Measurements from ENCODE around the gene INTS15. TPM values are rescaled to one million over a fixed set of nuclear protein-coding genes. Genes with fewer than 3 reads are reported as not detected.

The INTS15 gene
- total and polyA plus RNA-seq, 2 experiments from 2014 or later = 7.0 to 27.0 TPM

DNA sequence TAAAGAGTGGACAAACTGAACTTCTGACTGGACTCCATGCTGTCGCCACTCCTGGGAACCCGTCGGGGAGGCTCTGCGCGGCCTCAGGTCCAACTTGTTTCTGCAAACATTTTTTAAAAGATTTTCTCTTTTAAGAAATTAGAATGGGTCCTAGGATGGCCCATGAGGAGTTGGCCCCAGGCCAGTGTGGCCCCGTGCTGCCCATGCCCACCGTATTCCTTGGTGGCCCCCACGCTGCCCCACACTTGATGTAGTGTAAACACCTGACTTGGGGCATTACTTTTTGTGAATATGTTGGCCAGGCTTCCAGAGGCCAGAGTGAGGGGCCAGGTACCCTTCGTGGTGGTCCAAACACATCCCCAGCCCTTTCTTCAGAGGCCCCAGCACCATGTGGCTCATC lies 66.6 kb downstream of the INTS15 start (continued):
- TF ChIP-seq, protein P1, sequence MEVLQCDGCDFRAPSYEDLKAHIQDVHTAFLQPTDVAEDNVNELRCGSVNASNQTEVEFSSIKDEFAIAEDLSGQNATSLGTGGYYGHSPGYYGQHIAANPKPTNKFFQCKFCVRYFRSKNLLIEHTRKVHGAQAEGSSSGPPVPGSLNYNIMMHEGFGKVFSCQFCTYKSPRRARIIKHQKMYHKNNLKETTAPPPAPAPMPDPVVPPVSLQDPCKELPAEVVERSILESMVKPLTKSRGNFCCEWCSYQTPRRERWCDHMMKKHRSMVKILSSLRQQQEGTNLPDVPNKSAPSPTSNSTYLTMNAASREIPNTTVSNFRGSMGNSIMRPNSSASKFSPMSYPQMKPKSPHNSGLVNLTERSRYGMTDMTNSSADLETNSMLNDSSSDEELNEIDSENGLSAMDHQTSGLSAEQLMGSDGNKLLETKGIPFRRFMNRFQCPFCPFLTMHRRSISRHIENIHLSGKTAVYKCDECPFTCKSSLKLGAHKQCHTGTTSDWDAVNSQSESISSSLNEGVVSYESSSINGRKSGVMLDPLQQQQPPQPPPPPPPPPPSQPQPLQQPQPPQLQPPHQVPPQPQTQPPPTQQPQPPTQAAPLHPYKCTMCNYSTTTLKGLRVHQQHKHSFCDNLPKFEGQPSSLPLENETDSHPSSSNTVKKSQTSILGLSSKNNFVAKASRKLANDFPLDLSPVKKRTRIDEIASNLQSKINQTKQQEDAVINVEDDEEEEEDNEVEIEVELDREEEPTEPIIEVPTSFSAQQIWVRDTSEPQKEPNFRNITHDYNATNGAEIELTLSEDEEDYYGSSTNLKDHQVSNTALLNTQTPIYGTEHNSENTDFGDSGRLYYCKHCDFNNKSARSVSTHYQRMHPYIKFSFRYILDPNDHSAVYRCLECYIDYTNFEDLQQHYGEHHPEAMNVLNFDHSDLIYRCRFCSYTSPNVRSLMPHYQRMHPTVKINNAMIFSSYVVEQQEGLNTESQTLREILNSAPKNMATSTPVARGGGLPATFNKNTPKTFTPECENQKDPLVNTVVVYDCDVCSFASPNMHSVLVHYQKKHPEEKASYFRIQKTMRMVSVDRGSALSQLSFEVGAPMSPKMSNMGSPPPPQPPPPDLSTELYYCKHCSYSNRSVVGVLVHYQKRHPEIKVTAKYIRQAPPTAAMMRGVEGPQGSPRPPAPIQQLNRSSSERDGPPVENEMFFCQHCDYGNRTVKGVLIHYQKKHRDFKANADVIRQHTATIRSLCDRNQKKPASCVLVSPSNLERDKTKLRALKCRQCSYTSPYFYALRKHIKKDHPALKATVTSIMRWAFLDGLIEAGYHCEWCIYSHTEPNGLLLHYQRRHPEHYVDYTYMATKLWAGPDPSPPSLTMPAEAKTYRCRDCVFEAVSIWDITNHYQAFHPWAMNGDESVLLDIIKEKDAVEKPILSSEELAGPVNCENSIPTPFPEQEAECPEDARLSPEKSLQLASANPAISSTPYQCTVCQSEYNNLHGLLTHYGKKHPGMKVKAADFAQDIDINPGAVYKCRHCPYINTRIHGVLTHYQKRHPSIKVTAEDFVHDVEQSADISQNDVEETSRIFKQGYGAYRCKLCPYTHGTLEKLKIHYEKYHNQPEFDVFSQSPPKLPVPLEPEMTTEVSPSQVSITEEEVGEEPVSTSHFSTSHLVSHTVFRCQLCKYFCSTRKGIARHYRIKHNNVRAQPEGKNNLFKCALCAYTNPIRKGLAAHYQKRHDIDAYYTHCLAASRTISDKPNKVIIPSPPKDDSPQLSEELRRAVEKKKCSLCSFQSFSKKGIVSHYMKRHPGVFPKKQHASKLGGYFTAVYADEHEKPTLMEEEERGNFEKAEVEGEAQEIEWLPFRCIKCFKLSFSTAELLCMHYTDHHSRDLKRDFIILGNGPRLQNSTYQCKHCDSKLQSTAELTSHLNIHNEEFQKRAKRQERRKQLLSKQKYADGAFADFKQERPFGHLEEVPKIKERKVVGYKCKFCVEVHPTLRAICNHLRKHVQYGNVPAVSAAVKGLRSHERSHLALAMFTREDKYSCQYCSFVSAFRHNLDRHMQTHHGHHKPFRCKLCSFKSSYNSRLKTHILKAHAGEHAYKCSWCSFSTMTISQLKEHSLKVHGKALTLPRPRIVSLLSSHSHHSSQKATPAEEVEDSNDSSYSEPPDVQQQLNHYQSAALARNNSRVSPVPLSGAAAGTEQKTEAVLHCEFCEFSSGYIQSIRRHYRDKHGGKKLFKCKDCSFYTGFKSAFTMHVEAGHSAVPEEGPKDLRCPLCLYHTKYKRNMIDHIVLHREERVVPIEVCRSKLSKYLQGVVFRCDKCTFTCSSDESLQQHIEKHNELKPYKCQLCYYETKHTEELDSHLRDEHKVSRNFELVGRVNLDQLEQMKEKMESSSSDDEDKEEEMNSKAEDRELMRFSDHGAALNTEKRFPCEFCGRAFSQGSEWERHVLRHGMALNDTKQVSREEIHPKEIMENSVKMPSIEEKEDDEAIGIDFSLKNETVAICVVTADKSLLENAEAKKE (CRISPR knock-in tag; IDR thresholded peaks at IDR 0.05) = no peak
- no peak for TF ChIP-seq CREB1 (CRISPR knock-in tag; IDR thresholded peaks at IDR 0.05; ENCODE audit: low read depth)
- no peak for TF ChIP-seq POLR2AphosphoS5 (IDR thresholded peaks at IDR 0.05; ENCODE audit: low read depth)
- TF ChIP-seq NANOG (IDR thresholded peaks at IDR 0.05; ENCODE audit: borderline replicate concordance) = no peak
- no peak for TF ChIP-seq EZH2phosphoT487 (IDR thresholded peaks at IDR 0.05; ENCODE audit: unreplicated experiment)
- TF ChIP-seq EZH2 (IDR thresholded peaks at IDR 0.05; ENCODE audit: low read depth, unreplicated experiment) = no peak

Other genes starting within 250 kb of the INTS15 start
- gene FAM220A, start 241.1 kb upstream of the INTS15 start, total RNA-seq (2014; rRNA removed; shearing (Covaris generic)) = 23.6 and 25.1 TPM in 2 replicates
- 11.0 and 12.8 TPM in 2 replicates for gene FAM220A, start 241.1 kb upstream of the INTS15 start, polyA plus RNA-seq (2016; fragmentation: Nextera tagmentation; extraction: Ambion mirVana)
- 142 and 150 TPM in 2 replicates for gene RAC1, start 215.5 kb upstream of the INTS15 start, total RNA-seq (2014; rRNA removed; shearing (Covaris generic))
- gene RAC1, start 215.5 kb upstream of the INTS15 start, polyA plus RNA-seq (2016; fragmentation: Nextera tagmentation; extraction: Ambion mirVana) = 844 and 859 TPM in 2 replicates
- 26.0 and 28.5 TPM in 2 replicates for gene DAGLB, start 142.1 kb upstream of the INTS15 start, total RNA-seq (2014; rRNA removed; shearing (Covaris generic))
- gene DAGLB, start 142.1 kb upstream of the INTS15 start, polyA plus RNA-seq (2016; fragmentation: Nextera tagmentation; extraction: Ambion mirVana) = 11.1 and 13.8 TPM in 2 replicates
- 82.8 and 86.2 TPM in 2 replicates for gene KDELR2, start 105.9 kb upstream of the INTS15 start, total RNA-seq (2014; rRNA removed; shearing (Covaris generic))
- 86.3 and 102 TPM in 2 replicates for gene KDELR2, start 105.9 kb upstream of the INTS15 start, polyA plus RNA-seq (2016; fragmentation: Nextera tagmentation; extraction: Ambion mirVana)
- gene GRID2IP, start 38.6 kb upstream of the INTS15 start, total RNA-seq (2014; rRNA removed; shearing (Covaris generic)) = 1.5 TPM in 2 replicates
- gene GRID2IP, start 38.6 kb upstream of the INTS15 start, polyA plus RNA-seq (2016; fragmentation: Nextera tagmentation; extraction: Ambion mirVana) = 0.54 and 0.73 TPM in 2 replicates
- 58.9 and 64.5 TPM in 2 replicates for gene ZDHHC4, start 12.6 kb upstream of the INTS15 start, total RNA-seq (2014; rRNA removed; shearing (Covaris generic))
- 31.2 and 32.5 TPM in 2 replicates for gene ZDHHC4, start 12.6 kb upstream of the INTS15 start, polyA plus RNA-seq (2016; fragmentation: Nextera tagmentation; extraction: Ambion mirVana)
- gene ZNF853, start 25.6 kb downstream of the INTS15 start, total RNA-seq (2014; rRNA removed; shearing (Covaris generic)) = 8.9 and 9.8 TPM in 2 replicates
- gene ZNF853, start 25.6 kb downstream of the INTS15 start, polyA plus RNA-seq (2016; fragmentation: Nextera tagmentation; extraction: Ambion mirVana) = 0.32 and 0.78 TPM in 2 replicates
- 13.2 and 17.4 TPM in 2 replicates for gene ZNF316, start 47.3 kb downstream of the INTS15 start, total RNA-seq (2014; rRNA removed; shearing (Covaris generic))
- gene ZNF316, start 47.3 kb downstream of the INTS15 start, polyA plus RNA-seq (2016; fragmentation: Nextera tagmentation; extraction: Ambion mirVana) = 1.1 and 1.2 TPM in 2 replicates
- gene ZNF12, start 116.9 kb downstream of the INTS15 start, total RNA-seq (2014; rRNA removed; shearing (Covaris generic)) = 16.9 and 17.8 TPM in 2 replicates
- 8.5 and 9.6 TPM in 2 replicates for gene ZNF12, start 116.9 kb downstream of the INTS15 start, polyA plus RNA-seq (2016; fragmentation: Nextera tagmentation; extraction: Ambion mirVana)
- 1.1 and 1.2 TPM in 2 replicates for gene RSPH10B2, start 164.1 kb downstream of the INTS15 start, total RNA-seq (2014; rRNA removed; shearing (Covaris generic))
- gene RSPH10B2, start 164.1 kb downstream of the INTS15 start, polyA plus RNA-seq (2016; fragmentation: Nextera tagmentation; extraction: Ambion mirVana) = 0.29 and 0.64 TPM in 2 replicates
- 43.0 and 60.1 TPM in 2 replicates for gene CCZ1B, start 236.3 kb downstream of the INTS15 start, total RNA-seq (2014; rRNA removed; shearing (Covaris generic))
- gene CCZ1B, start 236.3 kb downstream of the INTS15 start, polyA plus RNA-seq (2016; fragmentation: Nextera tagmentation; extraction: Ambion mirVana) = 62.0 and 73.6 TPM in 2 replicates

Data from GM23338 (cell line).